Hematopoietic multipotent progenitor cell treated with erythropoietin and hydrocortisone succinate and interleukin-3 and kit ligand, for 17 days (in vitro differentiated cells): Measurements from ENCODE around the gene STC2.
"Not testable (repeated sequence)": the region's sequence is repeated elsewhere in the genome, so short reads cannot be mapped to it uniquely, and the experiment has no call there.

Experiments
- DNase-seq: peaks from one replicate; pipeline ENCODE4 v3.0.0-alpha.2; 2015; ENCODE audit warnings: low spot score

The STC2 gene, protein sequence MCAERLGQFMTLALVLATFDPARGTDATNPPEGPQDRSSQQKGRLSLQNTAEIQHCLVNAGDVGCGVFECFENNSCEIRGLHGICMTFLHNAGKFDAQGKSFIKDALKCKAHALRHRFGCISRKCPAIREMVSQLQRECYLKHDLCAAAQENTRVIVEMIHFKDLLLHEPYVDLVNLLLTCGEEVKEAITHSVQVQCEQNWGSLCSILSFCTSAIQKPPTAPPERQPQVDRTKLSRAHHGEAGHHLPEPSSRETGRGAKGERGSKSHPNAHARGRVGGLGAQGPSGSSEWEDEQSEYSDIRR

DNA sequence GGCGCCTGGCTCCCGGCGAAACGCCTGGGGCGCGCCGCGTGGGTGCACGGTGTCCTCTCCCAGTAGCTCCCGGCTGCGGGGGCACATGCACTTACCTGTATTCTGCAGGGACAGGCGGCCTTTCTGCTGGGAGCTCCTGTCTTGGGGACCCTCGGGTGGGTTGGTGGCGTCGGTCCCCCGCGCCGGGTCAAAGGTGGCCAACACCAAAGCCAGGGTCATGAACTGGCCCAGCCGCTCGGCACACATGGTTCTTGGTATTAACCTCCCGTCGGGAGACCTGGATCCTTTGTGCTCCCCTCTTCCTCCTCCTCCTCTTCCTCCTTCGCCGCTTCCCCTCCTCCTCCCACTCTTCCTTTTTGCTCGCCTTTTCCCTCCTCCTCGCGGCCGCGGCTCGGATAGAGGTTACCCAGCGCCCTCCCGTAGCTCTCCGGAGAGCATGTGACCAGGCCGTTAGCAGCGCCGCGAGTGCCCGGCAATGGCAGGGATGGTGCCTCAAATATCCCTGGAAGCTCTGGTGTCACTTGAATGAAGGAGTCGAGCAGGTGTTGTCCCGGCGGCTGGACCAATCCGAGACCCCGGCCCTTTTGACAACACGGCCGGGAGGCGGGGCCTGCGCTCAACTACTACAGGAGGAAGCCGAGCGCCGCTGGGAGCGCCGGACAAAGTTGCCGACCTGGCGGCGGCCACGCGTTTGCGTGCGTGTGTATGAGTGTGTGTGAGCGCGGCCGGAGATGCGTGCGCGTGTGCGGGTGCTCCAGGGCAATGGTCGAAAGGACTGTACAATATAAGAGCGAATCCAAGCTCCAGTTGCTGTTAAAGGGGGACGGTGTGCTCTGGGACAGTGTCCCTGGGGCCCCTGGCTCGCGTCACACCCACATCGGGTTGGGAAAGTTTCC lies at the start of gene STC2:
Gene STC2 (minus strand): TSS at position 467 of the 896 bp plus-strand sequence. CDS start 221 bp downstream, at position 246.
- no peak for DNase-seq

DNA sequence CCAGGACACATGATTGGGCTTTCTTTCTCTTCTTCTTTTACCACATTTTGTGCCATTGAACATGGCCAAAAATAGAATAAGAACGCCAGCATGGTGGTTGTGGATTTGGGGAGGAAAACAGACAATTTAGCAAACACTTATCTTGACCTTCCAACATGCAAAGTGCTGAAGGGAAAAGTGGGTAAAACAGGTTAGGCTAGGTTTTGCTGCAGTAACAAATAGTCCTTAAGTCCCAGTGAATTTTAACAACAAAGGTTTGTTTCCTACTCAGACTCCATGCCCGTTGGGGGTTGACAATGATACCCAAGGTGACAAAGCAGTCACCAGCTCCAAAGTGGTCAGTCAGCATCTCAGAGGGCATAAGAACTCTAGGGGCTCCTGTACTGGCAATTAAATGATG lies 43.2 kb upstream of the STC2 start:
- DNase-seq = no peak

DNA sequence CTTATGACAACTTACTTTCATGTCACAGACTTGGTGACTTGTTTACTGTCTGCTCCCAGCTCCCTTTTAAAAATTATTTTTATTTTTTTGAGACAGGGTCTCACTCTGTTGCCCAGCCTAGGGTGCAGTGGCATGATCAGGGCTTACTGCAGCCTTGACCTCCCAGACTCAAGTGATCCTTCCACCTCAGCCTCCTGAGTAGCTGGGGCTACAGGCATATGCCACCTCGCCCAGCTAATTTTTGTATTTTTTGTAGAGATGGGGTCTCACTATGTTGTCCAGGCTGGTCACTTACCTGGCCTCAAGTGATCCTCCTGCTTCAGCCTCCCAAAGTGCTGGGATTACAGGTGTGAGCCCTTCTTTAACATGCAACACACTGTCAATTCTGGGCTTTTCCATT lies 35.2 kb upstream of the STC2 start:
- DNase-seq = not testable (repeated sequence)

DNA sequence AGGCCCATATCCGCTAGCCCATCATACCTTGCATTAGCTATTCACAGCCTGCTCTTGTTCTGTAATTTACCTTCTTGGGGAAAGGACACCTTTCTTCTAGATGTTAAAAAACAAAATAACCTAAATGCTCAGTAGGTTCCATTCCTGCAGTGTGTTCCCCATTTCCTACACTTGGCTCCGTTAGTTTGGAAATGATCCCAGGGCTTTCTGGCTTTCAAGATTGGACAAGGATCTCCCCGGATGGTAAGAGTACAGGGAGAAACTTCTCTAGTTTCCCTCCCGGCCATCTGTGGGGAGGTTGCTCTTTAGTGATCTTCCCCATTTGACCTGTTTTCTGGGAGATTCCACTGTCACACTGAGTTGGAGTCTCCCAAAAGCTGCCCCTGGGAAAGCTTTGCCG lies 27.3 kb upstream of the STC2 start:
- DNase-seq = no peak

DNA sequence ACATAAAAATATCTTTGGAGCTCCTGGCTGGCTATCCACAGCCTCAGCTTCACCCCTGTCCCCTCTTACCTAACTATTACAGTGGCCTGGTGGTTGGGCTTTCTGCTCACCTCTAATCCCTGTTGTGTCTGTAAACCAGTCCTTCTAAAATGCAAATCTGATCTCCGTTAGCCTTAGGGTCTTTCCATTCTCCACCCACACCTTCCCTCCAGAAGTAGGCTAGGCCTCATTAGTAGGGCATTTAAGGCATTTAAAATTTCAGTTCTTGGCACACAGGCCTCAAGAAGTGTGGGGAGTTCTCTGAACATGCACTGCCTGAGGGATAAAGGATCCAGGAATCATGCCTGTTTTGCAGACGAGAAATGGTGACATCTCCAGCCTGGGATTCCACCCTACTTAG lies 26.4 kb upstream of the STC2 start:
- no peak for DNase-seq

DNA sequence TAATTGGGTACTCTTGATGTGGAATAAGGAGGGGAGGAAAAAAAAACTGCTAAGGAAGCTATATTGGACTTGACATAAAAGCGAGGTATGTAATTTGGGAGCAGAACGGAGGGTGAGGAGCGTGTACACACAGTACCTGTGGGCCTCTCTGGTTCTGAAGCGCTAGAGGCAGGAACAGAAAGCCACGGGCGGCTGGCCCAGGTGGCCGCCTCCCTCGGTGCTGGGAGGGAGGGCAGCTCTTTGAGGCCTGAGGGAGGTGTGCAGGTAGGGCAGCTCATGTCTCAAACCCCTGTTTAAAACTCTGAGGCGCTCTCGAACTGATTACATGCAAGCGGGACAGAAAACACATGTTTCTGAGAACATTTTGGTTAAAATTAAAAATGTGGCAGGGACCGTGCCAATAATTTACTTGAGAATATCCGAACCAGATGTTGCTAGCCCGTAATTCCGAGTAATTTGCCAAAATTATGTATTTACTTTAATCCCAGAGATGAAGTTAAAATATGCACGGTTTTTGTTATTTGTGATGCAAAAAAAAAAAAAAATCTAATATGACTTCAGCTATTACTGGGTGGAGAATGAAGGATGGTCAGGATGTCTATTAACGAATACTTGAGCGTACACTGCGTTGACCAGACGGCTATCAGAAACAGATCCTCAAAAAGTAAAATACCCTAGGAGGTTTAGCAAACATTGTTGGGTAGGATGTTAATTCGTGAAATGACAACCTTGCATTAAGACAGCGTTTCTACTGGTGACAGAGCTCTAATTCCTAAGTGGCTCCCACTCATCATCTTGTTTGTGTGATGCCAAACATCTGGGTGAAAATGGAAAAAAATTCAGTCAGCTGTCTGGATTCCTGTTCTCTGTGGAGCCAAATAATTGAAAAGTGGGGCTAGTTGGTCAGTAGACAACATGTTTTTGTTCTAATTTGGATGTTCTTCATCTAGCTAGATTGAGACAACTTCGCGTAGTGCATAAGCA lies 24.4 kb upstream of the STC2 start:
- no peak for DNase-seq

DNA sequence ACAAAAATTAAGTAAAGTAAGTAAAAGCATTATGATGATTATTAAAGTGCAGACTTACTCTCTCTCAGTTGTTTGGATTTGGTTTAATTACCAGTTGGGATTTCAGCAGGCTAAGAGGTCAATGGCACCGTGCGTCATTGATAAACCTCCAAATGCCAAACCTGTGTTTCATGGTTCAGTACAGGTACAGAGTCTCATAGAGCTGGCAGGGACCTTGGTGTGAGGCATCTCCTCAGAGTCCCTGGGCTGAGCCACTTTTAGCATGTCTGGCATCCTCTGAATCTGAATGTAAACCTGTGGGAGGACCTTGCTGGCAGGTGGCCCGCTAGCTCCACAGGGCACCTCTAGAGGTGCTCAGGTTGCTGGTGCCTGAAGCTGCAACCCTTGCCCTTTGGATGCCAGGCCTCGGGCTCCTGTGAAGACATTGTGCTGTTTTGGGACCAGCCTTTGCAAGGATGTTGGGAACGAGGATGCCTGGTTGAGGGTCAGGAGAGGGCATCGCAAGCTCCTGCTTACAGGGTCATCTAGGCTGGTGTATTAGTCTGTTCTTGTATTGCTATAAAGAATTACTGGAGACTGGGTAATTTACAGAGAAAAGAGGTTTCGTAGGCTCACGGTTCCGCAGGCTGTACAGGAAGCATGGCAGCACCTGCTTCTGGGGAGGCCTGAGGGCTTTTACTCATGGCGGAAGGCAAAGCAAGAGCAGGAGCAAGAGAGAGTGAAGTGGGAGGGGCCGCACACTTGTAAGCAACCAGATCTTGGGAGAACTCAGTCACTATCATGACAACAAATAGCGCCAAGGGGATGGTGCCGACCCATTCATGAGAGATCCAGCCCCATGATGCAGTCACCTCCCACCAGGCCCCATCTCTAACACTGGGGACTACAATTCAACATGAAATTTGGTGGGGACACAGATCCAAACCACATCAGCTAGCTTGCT lies 14.9 kb upstream of the STC2 start:
- no peak for DNase-seq

DNA sequence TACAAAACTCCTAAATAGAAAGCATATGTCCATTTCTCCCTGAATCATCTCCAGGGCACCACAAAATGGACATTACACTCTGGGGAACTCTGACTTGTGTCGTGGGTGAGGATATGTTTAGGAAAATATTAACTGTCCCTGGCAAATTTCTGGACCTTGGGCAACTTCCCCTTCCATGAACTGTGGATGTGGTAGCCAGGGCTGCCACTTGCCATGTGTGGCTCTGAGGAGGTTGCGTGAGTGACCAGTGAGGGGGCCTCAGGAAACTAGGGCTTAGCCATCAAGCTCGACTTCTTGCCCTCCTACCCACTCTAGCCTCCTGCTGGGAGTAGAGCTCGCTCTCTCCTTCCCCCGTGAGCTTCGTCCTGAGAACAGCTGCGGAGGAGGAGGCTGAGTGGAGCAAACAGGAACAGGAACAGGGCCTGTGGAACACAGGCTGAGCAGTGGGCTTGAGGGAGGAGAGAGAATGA lies 13.8 kb upstream of the STC2 start:
- no peak for DNase-seq

DNA sequence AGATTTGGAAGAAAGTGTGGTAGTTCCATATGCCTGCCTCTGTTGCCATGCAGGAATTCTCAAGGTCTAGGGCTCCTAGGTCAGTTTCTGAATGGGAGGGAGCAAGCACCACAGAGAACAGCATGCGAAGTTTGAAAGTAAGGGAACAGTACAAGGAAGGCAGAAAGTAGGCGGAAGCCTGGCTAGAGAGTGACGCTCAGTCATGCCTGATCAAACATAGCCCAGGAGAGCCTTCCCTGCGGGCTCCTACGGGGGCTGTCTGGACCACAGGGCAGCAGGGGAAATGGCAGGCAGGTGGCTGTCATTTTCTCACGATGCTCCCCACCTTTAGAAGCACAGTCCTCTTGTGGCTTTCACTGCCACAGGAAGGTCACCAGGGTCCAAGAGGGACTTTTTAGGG lies 12.8 kb upstream of the STC2 start:
- no peak for DNase-seq

DNA sequence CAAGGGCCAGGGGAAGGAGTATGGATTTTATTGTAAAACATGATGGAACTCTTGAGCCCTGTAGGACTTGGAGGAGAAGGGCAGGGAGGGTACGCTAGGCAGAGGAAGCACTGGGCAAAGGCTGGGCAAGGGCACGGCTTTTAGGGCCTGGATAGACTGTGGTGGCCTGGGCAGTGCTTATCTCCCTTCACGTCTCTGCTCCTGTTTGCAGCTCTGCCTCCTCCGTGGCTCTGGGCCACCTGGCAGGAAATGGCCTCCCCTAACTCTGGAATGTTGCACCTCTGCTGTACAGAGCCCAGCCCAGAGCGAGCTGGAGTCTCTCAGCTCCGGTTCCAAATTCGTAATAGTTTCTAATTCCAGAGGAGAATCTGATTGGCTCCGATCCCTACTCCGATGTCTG lies 12.2 kb upstream of the STC2 start:
- no peak for DNase-seq

DNA sequence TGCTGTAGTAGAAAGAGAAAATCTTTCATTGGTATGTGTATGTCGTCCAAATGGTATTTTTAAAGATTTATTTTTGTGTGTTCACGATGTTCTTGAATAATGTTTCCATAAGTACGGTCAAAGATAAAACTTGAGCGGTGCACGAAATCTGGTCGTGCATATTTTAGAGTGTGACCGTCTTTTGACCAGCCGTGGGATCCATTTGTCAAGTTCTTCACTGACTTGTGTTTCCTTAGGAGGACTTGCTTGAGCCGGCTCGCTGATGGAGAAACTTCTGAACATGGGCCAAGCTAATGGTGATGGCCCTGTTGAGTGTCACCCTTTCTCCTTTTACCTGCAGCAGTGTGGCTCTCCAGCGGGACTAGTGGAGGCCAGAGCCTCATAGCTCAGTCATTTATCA lies 11.1 kb upstream of the STC2 start:
- no peak for DNase-seq

DNA sequence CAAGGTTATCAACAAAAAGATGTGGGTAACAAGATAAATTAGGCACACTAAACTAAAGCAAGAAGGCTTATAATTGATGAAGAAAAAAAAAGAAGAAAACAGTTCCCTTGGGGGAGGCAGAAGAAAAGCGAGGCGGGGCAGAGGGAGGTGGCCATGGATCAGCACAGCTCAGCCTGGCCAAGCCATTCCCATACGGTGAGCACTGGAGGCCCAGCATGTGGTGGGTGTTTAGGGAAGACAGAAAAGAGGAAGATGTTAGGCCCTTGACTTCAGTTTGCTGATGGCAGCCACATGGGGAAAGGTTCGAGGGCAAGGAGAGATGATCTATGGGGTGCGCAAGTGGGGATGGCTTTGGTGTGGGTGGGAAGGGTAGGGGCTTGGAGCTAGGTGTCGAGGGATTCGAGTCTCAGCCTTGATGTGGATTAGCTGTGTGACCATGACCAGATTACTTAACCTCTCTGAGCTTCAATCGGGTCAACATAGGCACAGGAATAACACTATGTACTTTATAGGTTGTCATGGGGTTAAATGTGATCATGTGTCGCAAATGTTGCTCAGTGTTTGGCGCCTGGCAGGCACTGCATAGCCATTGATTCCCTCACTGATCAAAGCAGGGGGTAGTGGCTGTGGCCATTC lies 10.3 kb upstream of the STC2 start:
- DNase-seq = no peak

DNA sequence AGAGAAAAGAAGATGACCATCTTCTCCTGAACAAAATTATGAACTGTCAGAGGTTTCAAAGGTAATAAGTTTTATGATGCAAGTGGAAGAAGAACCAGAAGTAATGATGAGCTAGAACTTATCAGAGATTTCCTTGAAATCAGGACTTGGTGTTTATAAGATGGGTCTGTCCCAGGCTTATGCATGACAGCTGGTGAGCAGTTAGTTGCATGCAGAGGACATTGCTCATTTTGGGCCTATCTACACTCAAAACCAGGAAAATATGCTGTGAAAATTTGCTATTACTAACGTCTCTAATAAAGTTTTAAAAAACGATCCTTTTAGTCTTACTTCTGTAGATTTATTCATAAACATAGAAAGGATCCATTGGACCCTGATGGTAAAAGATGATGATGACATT lies 6.6 kb upstream of the STC2 start:
- DNase-seq = no peak

DNA sequence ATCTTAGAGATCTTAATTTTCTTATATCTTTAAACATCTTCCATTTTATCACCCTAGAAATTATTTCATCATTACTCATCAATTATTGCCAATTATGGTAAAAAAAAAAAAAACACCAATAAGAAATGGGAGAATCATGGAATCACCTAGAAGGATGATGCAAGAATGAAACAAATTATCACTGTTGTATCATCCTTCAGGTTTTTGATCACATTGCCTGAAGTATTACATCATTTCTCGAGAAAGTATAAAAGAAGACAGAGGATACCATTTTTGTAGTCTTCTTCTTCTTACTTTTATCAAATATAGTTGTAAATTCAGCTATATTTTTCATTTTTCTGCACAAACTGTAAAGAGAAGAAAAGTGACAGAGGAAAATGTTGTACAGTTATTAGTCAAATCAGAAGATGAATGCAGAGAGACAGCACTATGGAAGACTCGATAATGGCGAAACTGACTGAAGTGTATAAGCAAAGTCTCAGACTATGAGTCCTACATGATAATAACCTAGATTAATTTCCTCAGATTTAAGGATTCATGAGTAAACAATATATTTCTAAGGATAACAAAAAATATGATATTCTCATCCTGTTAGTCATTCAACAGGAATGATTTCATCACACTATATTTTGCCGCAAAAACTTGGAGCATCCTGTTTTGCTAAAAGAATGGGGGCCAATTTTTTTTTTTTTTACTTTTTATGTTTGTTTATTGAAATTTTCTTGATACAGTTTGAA lies 5.9 kb upstream of the STC2 start:
- no peak for DNase-seq

DNA sequence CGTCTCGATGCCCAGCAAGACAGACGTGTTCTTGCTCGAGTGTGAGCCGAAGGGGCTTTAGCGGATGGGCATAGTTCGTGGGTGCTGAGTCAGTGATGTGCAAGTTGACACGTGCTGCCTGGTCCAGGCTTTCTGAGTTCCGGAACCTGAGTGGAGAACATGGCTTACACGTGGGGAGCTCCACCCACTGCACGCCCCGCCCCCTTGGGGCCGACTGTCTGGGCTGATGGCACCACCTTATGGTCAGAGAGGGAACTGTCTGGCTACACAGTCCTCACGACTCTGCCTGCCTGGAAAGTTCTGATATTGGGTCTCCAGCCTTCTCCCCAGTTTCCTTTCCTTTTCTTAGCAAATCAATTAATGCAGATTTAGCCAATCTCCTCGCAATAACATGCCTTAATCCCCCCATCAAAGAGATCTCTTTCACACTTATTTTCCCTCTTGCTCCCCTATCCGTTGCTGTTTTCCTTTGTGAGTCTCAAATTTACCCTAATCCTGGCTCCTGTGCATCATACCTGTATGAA lies 3.8 kb upstream of the STC2 start:
- DNase-seq = peak; percentile 81

DNA sequence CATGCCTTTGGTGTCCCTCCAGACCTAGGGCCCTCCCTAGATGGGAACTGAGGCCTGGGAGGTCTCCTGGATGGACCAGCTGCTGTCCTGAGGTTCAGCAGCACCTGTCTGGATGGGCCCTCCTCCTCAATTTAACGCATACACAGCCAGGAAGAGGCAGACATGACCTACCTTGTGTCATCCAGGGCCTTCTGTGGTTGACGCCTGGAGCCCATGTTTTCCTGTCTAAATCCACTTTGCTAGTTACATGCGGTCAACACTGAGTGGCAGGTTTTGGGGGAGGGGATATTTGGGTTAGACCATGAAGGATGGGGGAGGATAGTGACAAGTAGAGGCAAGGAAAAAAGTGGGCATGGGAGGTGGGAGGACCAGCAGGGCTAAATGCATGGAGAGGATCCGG lies 3.1 kb upstream of the STC2 start:
- no peak for DNase-seq

DNA sequence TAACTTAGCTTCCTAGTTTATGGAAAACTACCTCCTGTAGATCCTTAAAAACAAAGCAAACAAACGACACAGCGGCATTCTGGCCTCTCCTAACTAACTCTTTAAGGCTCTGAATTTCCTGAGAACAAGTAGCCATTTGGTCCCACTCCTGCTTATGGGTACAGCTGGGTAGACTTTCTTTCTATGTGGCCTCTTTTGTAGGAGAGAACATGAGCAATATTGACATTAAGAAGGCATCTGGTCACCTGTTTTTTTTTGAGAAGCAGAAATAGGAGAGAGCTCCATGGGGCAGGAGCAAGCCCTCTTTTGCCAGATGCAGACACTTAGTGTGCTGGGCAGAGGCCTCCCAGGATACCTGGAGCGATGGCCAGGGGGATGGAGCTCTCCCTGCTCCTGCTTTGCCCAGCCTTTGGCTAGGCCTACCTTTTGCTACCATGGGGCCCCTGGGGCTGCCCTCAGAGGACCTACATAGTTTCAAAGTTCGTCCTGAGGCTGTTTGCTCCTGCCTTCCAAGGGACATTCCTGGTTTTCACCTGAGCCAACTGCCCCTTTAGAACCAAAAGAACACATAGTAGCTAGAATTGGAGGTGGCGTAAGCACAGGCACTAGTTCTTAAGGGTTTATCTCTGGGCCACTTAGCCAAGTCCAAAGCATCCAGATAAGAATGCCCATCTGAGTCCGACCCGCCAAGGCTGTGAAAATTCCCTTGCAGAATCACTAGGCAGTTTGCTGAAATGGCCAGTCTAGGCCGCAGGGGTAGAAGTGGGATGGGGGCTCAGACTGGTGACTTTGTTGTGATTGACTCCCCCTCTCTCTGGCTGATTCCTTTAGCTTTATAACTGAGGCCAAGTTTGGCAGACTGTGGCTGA lies 2.4 kb upstream of the STC2 start:
- no peak for DNase-seq

DNA sequence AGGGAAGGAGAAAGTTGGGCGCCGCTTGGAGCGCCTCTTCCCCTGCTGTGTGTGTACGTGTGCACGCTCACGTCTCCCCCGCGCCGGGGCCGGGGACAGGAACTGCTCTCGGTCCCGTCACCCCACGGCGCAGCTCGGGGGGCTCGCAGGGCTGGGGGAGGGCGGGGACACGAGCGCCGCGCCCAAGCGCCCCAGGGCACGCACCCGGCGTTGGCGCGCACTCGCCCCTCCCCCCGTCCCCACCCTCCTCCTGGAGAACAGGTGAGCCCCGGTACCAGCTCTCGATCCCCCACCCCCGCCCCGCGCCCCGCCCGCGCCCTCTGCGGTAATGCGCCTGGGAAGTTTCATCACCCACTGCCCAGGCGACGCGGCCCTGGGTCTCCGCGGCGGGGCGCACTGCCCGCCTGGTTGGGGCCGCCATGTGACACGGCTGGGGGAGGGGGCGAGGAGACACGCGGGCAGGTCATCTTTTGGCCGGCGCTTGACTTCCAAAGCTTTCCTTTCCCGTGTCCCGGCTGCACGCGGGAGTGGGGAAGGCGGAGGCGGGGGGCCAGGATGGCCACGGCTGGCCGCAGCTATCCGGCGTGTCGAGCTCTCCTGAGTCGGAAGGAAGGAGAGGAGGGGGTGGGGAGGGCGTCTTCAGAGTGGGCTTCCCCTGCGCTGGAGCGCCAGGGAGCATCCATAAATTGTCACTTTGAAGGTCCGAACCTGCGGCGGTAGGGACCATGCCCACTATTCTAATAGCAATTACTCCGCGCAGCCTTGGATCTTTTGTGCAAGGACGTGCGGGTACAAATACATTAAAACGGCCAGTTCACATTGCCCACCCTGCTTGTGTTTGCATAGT lies 1.5 kb upstream of the STC2 start:
- no peak for DNase-seq
